ENCODE results near the gene MARS1.
"Not testable (repeated sequence)": the region's sequence is repeated elsewhere in the genome, so short reads cannot be mapped to it uniquely, and the experiment has no call there.

MARS1 gene

DNA sequence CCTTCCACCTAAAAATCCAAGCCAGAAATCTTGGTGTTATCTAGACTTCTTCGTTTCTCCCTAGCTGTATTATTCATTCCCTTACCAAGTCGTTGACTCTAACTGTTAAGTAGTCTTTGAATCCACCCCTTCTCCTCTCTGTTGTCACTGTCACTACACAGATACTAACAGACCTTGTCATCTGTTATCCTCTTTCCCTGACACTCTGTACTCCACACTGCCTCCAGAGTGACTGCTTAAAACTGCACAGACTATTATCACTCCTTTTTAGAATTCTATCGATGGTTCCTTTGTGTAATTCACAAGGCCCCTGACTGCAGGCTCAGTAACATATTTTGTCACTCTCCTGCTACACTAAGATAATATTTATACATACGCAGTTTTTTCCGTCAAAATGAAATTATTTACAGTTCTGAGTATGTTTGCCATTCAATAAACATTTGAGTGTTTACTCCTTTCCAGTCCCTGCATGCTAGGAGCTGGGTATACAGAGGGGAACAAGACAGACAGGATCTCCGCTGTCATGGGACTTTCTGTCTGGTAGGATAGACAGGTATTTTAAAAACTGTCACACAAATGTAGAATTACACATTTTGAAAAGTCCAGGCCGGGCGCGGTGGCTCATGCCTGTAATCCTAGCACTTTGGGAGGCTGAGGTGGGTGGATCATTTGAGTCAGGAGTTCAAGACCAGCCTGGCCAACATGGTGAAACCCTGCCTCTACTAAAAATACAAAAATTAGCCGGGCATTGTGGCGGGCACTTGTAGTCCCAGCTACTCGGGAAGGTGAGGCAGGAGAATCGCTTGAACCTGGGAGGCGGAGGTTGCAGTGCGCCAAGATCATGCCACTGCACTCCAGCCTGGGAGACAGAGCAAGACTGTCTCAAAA is 3.8 kb downstream of the MARS1 start:
- no peak for DNase-seq (ENCODE audit: low read depth in 2 of 2)

DNA sequence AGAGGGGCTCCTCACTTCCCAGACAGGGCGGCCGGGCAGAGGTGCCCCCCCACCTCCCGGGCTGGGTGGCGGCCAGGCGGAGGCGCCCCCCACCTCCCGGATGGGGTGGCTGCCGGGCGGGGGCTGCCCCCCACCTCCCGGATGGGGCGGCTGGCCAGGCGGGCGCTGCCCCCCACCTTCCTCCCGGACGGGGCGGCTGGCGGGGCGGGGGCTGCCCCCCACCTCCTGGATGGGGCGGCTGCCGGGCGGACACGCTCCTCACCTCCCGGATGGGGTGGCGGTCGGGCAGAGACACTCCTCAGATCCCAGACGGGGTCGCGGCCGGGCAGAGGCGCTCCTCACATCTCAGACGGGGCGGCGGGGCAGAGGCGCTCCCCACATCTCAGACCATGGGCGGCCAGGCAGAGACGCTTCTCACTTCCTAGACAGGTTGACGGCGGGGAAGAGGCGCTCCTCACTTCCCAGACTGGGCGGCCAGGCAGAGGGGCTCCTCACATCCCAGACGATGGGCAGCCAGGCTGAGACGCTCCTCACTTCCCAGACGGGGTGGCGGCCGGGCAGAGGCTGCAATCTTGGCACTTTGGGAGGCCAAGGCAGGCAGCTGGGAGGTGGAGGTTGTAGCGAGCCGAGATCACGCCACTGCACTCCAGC is 7.3 kb downstream of the MARS1 start:
- not testable (repeated sequence) for DNase-seq (ENCODE audit: low read depth in 2 of 2)

- no peak for DNase-seq (ENCODE audit: low read depth in 2 of 2)
Measured at GRCh38 chr12:57496822-57497221, 9.0 kb downstream of the MARS1 start.

GRCh38 chr12:57497223-57498131 is 9.6 kb downstream of the MARS1 start:
- no peak for DNase-seq (ENCODE audit: low read depth in 2 of 2)

- DNase-seq (ENCODE audit: low read depth in 2 of 2) = no peak
Measured at GRCh38 chr12:57498132-57498502, 10.2 kb downstream of the MARS1 start.

- no peak for DNase-seq (ENCODE audit: low read depth in 2 of 2)
Measured at GRCh38 chr12:57498571-57498970, 10.7 kb downstream of the MARS1 start.

- no peak for DNase-seq (ENCODE audit: low read depth in 2 of 2)
Measured at GRCh38 chr12:57500213-57500612, 12.3 kb downstream of the MARS1 start.

DNA sequence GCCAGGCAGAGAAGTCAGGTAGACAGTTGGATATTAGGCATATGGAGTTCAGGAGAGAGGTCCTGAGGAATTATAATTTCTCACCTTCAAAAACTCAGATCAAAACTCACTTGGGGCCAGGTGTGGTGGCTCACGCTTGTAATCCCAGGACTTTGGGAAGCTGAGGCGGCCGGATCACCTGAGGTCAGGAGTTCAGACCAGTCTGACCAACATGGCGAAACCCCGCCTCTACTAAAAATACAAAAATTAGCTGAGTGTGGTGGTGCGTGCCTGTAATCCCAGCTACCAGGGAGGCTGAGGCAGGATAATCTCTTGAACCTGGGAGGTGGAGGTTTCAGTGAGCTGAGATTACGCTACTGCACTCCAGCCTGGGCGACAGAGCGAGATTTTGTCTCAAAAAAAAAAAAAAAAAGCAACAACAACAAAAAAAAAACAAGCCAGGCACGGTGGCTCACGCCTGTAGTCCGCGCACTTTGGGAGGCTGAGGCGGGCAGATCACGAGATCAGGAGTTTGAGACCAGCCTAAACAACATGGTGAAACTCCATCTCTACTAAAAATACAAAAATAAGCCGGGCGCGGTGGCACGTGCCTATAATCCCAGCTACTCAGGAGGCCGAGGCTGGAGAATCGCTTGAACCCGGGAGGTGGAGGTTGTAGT is 14.6 kb downstream of the MARS1 start:
- DNase-seq (ENCODE audit: low read depth in 2 of 2) = not testable (repeated sequence)

DNA sequence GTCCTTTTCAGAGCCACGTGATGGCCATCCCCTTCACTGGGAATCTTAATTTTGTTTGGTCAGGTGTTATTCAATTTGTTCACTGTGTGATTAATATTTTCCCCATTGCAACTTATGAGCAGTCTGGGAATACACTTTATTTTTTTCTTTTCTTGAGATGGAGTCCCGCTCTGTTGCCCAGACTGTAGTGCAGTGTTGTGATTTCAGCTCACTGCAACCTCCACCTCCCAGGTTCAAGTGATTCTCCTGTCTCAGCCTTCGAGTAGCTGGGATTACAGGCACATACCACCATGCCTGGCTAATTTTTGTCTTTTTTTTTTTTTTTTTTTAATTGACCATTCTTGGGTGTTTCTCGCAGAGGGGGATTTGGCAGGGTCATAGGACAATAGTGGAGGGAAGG is 18.7 kb downstream of the MARS1 start:
- not testable (repeated sequence) for DNase-seq (ENCODE audit: low read depth in 2 of 2)

- not testable (repeated sequence) for DNase-seq (ENCODE audit: low read depth in 2 of 2)
Measured at GRCh38 chr12:57507796-57508195, 19.9 kb downstream of the MARS1 start.

DNA sequence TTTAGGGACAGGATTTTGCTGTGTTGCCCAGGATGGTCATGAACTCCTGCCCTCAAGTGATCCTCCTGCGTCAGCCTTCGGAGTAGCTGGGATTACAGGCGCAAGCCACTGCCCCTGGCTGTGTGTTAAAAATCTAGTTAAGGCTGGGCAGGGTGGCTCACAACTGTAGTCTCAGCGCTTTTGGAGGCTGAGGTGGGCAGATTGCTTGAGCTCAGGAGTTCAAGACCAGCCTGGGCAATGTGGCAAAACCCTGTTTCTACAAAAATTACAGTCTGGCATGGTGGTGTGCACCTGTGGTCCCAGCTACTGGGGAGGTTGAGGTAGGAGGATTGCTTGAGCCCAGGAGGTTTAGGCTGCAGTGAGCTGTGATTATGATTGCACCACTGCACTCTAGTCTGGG is 23.3 kb downstream of the MARS1 start:
- no peak for DNase-seq (ENCODE audit: low read depth in 2 of 2)

GRCh38 chr12:57511588-57512325 is 23.9 kb downstream of the MARS1 start:
- no peak for DNase-seq (ENCODE audit: low read depth in 2 of 2)

DNA sequence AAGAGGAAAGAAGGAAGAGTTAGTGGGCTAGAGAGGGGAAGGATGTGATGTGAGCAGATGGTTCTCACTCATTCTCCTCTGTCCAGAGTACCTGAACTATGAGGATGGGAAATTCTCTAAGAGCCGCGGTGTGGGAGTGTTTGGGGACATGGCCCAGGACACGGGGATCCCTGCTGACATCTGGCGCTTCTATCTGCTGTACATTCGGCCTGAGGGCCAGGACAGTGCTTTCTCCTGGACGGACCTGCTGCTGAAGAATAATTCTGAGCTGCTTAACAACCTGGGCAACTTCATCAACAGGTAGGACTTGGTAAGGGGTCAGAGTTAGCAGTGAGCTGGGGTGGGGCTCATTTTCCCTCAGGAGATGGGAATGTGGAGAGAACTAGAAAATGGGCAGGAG is 24.8 kb downstream of the MARS1 start:
- DNase-seq (ENCODE audit: low read depth in 2 of 2) = no peak

- DNase-seq (ENCODE audit: low read depth in 2 of 2) = no peak
Measured at GRCh38 chr12:57513266-57513665, 25.4 kb downstream of the MARS1 start.

DNA sequence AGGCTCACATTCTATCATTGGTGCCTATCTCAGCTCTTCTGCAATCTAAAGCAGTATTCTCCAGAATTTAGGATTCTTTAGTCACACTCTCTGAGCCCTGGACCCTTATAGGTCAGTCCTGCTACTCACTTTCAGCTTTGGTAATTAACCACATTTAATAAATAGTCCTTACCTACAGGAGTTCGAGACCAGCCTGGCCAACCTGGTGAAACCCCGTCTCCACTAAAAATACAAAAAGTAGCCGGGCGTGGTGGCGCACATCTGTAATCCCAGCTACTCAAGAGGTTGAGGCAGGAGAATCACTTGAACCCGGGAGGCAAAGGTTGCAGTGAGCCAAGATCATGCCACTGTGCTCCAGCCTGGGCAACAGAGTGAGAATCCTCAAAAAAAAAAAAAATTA is 25.8 kb downstream of the MARS1 start:
- DNase-seq (ENCODE audit: low read depth in 2 of 2) = not testable (repeated sequence)

- not testable (repeated sequence) for DNase-seq (ENCODE audit: low read depth in 2 of 2)
Measured at GRCh38 chr12:57514246-57514645, 26.4 kb downstream of the MARS1 start.

DNA sequence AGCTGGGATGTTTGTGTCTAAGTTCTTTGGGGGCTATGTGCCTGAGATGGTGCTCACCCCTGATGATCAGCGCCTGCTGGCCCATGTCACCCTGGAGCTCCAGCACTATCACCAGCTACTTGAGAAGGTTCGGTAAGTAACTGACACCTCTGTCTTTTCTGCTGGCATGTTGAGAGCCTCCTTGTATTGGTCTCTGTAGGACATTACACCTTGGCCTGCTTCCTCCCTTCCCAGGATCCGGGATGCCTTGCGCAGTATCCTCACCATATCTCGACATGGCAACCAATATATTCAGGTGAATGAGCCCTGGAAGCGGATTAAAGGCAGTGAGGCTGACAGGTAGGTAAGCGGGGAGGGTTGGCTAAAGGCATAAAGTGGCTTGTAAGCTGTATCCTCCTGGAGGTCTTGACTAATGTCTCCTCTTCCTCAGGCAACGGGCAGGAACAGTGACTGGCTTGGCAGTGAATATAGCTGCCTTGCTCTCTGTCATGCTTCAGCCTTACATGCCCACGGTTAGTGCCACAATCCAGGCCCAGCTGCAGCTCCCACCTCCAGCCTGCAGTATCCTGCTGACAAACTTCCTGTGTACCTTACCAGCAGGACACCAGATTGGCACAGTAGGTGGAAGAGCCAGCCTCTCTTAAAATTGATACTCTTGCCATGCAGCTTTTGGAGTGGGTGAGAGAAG is 27.0 kb downstream of the MARS1 start:
- DNase-seq (ENCODE audit: low read depth in 2 of 2) = no peak

- DNase-seq (ENCODE audit: low read depth in 2 of 2) = no peak
Measured at GRCh38 chr12:57515408-57515933, 27.6 kb downstream of the MARS1 start.

- DNase-seq (ENCODE audit: low read depth in 2 of 2) = no peak
Measured at GRCh38 chr12:57515934-57516541, 28.2 kb downstream of the MARS1 start.

Data from stimulated activated CD4-positive, alpha-beta T cell treated with anti-CD3 and anti-CD28 coated beads, Interleukin-15, amount 100 ng/mL, for 48 hours (primary cell).